Activated naive CD8-positive, alpha-beta T cell treated with anti-CD3 and anti-CD28 coated beads, Interleukin-2, amount 50 U/mL, for 24 hours (primary cell): ENCODE measurements around the gene KCNMB2.

ENCODE experiments used
- ATAC-seq: fragments of 150-1000 bp; cut with Tn5 transposase; one replicate; pipeline ENCODE4 v1.10.0; 2021
- DNase-seq: peaks from one replicate; pipeline ENCODE4 v3.0.0; 2021
- H3K27ac Mint-ChIP-seq: one replicate; pipeline ENCODE4 v1.8.0; 2021; ENCODE audit warnings: mild to moderate bottlenecking, mixed read lengths
- H3K27me3 Mint-ChIP-seq: one replicate; pipeline ENCODE4 v1.8.0; 2021; ENCODE audit warnings: mixed read lengths
- H3K36me3 Mint-ChIP-seq: one replicate; pipeline ENCODE4 v1.8.0; 2021; ENCODE audit warnings: low read depth, mixed read lengths
- H3K4me1 Mint-ChIP-seq: one replicate; pipeline ENCODE4 v1.8.0; 2021; ENCODE audit warnings: mixed read lengths
- H3K4me3 Mint-ChIP-seq: one replicate; pipeline ENCODE4 v1.8.0; 2021; ENCODE audit warnings: mild to moderate bottlenecking, moderate library complexity, mixed read lengths
- H3K9me3 Mint-ChIP-seq: one replicate; pipeline ENCODE4 v1.8.0; 2021; ENCODE audit warnings: mixed read lengths

The KCNMB2 gene

DNA sequence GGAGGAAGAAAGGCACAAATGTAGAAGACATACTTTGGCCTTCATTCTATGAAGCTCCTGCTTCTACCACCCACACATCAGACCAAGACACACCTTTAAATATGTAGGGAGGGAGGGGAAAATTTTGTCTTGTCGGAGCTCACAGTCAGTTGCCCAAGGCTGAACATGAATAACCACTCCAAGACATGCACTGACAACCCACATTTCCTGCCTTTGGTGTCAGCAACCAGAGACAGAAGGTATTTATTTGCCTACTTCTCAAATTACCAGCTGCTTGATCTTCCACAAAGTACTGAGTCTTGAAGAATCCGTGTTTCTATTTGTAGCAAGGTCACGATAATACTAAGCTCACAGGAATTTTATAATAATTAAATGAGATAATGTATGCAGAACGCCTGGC is 169.7 kb downstream of the KCNMB2 start:
- DNase-seq: no peak
- ATAC-seq: no peak

GRCh38 chr3:178706411-178706810 is 170.2 kb downstream of the KCNMB2 start:
- Mint-ChIP-seq H3K36me3 (no peaks in the 10 kb centered on the region), H3K27me3 (no peaks in the 10 kb centered on the region), H3K9me3 (no peaks in the 10 kb centered on the region), H3K4me3 (no peak overlapping the region), H3K4me1 (peaks cover 2% of the 10 kb centered on the region), H3K27ac (no peak overlapping the region)
- no peak for ATAC-seq
- DNase-seq: no peak

More for the DNA sequence above, 169.7 kb downstream of the KCNMB2 start:
- no peak overlapping the region for H3K27ac Mint-ChIP-seq
- no peaks in the 10 kb centered on the region for H3K36me3 Mint-ChIP-seq
- H3K4me3 Mint-ChIP-seq: no peak overlapping the region
- H3K4me1 Mint-ChIP-seq: peaks cover 2% of the 10 kb centered on the region
- no peaks in the 10 kb centered on the region for H3K9me3 Mint-ChIP-seq
- H3K27me3 Mint-ChIP-seq: no peaks in the 10 kb centered on the region

DNA sequence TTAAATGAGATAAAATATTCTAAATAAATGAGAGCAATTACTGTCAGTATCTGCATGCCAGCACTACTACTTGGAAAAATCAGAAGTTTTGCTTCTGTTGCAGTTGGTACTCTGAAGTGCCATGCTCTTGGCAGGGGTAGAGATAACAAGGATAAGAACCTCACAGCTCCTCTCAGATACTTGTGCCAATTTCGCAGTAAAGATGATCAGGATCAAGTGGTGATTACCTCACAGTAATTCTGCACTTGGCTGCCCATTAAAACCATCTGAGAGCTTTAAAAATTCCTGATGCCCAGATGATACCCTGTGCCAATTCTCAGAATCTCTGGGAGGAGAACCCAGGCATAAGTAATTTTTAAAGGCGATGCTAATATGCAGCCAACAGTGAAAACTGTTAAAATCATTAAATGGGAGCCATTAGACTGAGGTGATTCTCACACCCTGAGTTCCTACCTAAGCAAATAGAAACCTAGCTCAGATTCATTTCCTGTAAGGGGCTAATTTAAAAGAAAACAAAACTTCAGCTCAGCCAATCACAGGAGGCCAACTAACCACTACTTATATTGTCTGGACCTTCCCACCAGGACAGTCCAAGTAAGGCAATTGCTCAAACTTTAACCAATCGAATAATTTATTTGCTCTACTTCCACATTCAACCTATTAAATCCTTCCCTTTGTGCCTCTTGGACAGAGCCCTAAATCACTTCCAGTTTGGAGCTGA is 171.2 kb downstream of the KCNMB2 start:
- Mint-ChIP-seq H3K4me3 (no peak overlapping the region), H3K27ac (no peak overlapping the region), H3K4me1 (peaks cover 2% of the 10 kb centered on the region), H3K27me3 (no peaks in the 10 kb centered on the region), H3K9me3 (no peaks in the 10 kb centered on the region), H3K36me3 (no peaks in the 10 kb centered on the region)
- DNase-seq (no peak), ATAC-seq (no peak)

GRCh38 chr3:178709051-178709450 is 172.8 kb downstream of the KCNMB2 start:
- DNase-seq: no peak
- Mint-ChIP-seq H3K9me3 (no peaks in the 10 kb centered on the region), H3K4me3 (no peak overlapping the region), H3K27me3 (no peaks in the 10 kb centered on the region), H3K36me3 (no peaks in the 10 kb centered on the region), H3K4me1 (peaks cover 2% of the 10 kb centered on the region), H3K27ac (no peak overlapping the region)
- ATAC-seq: no peak

DNA sequence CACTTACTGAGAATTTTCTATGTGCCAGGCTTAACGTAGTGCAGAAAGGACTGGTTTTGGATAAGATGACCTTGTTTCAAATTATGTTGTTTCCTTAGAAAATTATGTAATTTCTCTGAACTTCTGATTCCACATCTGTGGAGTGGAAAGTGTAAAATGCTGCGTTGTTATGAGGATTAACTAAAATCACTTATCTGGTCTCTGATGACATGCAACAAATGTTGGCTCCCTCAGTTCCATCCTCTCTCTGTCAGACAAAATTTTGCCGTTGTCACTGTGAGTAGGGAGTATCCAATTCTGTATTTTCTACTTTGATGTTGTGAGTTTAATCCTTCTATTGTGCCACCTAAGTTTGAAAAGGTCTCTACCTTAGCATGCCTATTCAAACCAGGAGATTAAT is 175.5 kb downstream of the KCNMB2 start:
- no peak for ATAC-seq
- H3K27ac Mint-ChIP-seq: no peak overlapping the region

GRCh38 chr3:178712247-178712646 is 176.0 kb downstream of the KCNMB2 start:
- H3K27me3 Mint-ChIP-seq: no peaks in the 10 kb centered on the region
- H3K27ac Mint-ChIP-seq: no peak overlapping the region
- H3K36me3 Mint-ChIP-seq: no peaks in the 10 kb centered on the region
- DNase-seq: no peak
- peaks cover 2% of the 10 kb centered on the region for H3K4me1 Mint-ChIP-seq
- H3K9me3 Mint-ChIP-seq: no peaks in the 10 kb centered on the region
- ATAC-seq: no peak
- H3K4me3 Mint-ChIP-seq: no peak overlapping the region

More for the DNA sequence above, 175.5 kb downstream of the KCNMB2 start:
- DNase-seq: no peak
- Mint-ChIP-seq H3K4me1 (peaks cover 2% of the 10 kb centered on the region), H3K4me3 (no peak overlapping the region), H3K27me3 (no peaks in the 10 kb centered on the region), H3K9me3 (no peaks in the 10 kb centered on the region), H3K36me3 (no peaks in the 10 kb centered on the region)

GRCh38 chr3:178714925-178715832 is 178.9 kb downstream of the KCNMB2 start:
- no peak overlapping the region for H3K27ac Mint-ChIP-seq
- H3K27me3 Mint-ChIP-seq: no peaks in the 10 kb centered on the region
- DNase-seq: no peak
- no peaks in the 10 kb centered on the region for H3K4me1 Mint-ChIP-seq
- no peaks in the 10 kb centered on the region for H3K36me3 Mint-ChIP-seq
- ATAC-seq: no peak
- no peak overlapping the region for H3K4me3 Mint-ChIP-seq
- no peaks in the 10 kb centered on the region for H3K9me3 Mint-ChIP-seq

- Mint-ChIP-seq H3K27me3 (no peaks in the 10 kb centered on the region), H3K4me3 (no peak overlapping the region), H3K4me1 (no peaks in the 10 kb centered on the region), H3K9me3 (peaks cover 3% of the 10 kb centered on the region), H3K27ac (no peak overlapping the region), H3K36me3 (no peaks in the 10 kb centered on the region)
- DNase-seq (no peak), ATAC-seq (no peak)
Measured at GRCh38 chr3:178718995-178719635, 182.9 kb downstream of the KCNMB2 start.

DNA sequence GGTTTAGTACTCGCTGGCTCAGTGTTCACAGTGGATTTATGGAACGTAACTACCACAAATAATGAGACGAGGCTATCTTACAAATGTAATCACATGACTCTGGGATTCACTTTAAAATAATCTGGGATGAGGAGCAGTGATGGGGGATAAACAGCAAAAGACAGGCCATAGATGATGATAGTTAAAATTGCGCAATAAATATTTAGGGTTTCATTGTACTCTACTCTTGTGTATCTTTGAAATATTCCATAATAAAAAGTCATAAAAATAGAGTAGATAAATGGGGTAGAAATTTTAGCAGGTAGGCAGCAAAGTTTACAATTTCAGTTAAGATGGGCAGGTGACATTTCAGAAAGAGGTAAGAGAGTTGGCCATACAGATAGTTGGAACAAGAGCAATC is 196.6 kb downstream of the KCNMB2 start:
- no peak overlapping the region for H3K4me3 Mint-ChIP-seq
- DNase-seq: no peak
- H3K9me3 Mint-ChIP-seq: no peaks in the 10 kb centered on the region
- H3K36me3 Mint-ChIP-seq: no peaks in the 10 kb centered on the region
- ATAC-seq: no peak
- H3K27ac Mint-ChIP-seq: no peak overlapping the region
- H3K4me1 Mint-ChIP-seq: no peaks in the 10 kb centered on the region
- H3K27me3 Mint-ChIP-seq: no peaks in the 10 kb centered on the region

DNA sequence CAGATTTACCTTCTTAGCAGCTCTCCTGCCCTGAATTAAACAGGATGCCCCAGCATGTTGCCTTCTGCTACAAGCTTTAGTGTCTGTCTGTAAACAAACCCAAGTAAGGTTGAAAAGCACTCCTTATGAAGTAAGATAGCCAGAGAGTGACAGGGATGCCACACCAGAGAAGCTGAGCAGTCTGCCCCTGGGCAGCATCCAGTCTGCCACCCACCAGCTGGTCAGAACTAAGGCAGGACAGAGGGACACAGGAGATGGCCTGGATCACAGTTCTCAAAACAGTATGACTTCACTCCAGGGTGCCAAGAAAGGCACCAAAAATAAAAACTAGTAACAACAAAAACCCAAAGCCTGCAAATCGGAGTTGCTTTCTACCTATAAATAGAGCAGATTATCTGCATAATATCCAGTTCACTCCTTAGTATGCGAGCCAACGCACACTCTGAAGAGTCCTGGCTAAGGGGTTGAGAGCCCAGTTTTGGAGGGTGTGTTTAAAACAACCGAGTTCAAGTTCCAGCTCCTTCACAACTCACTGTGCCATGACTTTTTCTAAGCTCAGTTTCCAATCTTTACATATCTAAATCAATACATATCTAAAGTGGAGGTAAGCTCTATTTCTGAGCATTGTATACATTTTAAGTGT is 198.9 kb downstream of the KCNMB2 start:
- Mint-ChIP-seq H3K4me3 (no peak overlapping the region), H3K27me3 (no peaks in the 10 kb centered on the region), H3K36me3 (no peaks in the 10 kb centered on the region), H3K4me1 (no peaks in the 10 kb centered on the region), H3K27ac (no peak overlapping the region), H3K9me3 (no peaks in the 10 kb centered on the region)
- ATAC-seq: no peak
- no peak for DNase-seq

DNA sequence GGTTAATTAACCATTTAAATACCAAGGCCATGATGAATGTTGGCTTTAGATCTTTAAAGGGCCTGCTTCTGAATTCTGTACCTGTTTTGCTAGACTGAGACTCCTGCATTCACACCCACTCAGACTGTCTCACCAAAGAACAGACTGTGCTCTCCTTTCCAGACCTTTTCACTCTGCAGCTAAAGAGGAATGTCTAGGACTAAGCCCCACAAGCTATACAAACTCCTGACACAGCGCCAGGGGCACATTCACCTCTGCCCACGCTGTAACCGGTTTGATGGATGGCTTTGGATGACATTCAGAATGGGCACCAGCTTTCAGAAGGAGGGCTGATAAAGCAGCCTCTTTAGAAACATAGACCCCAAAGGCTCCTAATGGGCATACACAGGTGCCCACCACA is 200.1 kb downstream of the KCNMB2 start:
- ATAC-seq (no peak), DNase-seq (no peak)
- peaks cover 1% of the 10 kb centered on the region for H3K27me3 Mint-ChIP-seq
- H3K4me1 Mint-ChIP-seq: no peaks in the 10 kb centered on the region
- no peaks in the 10 kb centered on the region for H3K9me3 Mint-ChIP-seq
- no peak overlapping the region for H3K27ac Mint-ChIP-seq
- no peak overlapping the region for H3K4me3 Mint-ChIP-seq
- H3K36me3 Mint-ChIP-seq: no peaks in the 10 kb centered on the region

DNA sequence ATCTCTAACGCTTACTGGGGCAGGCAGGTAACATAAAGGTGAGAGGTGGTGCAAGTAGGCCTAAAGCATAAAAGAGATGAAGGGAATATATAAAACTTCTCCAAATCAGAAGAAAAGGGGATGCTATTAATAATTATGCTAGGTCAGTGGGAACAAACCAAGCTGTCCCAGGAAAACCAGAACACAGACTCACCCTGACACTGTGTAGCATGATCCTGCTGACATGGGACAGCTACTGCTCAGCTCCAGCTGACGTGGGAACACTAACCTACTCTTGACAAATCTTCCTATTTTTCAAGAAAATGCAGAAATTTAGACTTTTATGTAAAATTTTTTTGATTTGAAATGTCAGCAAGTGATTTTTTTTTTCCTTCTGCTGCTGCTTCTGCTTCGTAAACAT is 203.5 kb downstream of the KCNMB2 start:
- H3K4me1 Mint-ChIP-seq: no peaks in the 10 kb centered on the region
- H3K27me3 Mint-ChIP-seq: peaks cover 3% of the 10 kb centered on the region
- H3K4me3 Mint-ChIP-seq: no peak overlapping the region
- DNase-seq (no peak), ATAC-seq (no peak)
- H3K9me3 Mint-ChIP-seq: no peaks in the 10 kb centered on the region
- no peaks in the 10 kb centered on the region for H3K36me3 Mint-ChIP-seq
- no peak overlapping the region for H3K27ac Mint-ChIP-seq

GRCh38 chr3:178741020-178741419 is 204.8 kb downstream of the KCNMB2 start:
- no peak overlapping the region for H3K27ac Mint-ChIP-seq

DNA sequence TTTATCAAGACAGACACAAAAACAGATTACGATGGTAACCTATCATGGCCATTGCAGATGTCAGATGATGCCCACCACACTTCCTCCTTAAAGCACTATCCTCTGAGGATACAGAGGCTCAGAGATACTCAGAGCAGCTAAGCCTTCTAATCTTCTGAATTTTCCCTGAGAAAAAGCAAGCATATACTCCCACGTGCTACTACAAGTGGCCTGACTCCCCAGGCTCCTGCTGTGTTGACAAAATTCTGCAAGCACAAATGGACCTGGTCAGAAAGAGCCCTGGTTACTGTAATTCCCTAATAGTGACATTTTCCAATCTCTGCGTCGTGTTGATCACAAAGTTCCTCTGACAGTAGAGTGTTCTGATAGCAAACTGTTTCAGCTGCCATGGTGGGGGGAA is 207.1 kb downstream of the KCNMB2 start:
- Mint-ChIP-seq H3K4me1 (no peaks in the 10 kb centered on the region), H3K36me3 (no peaks in the 10 kb centered on the region), H3K27ac (no peak overlapping the region), H3K4me3 (no peak overlapping the region), H3K9me3 (peaks cover 7% of the 10 kb centered on the region), H3K27me3 (peaks cover 3% of the 10 kb centered on the region)
- no peak for DNase-seq
- ATAC-seq: no peak

More at GRCh38 chr3:178741020-178741419, 204.8 kb downstream of the KCNMB2 start:
- DNase-seq (no peak), ATAC-seq (no peak)
- H3K4me1 Mint-ChIP-seq: no peaks in the 10 kb centered on the region
- H3K36me3 Mint-ChIP-seq: no peaks in the 10 kb centered on the region
- peaks cover 3% of the 10 kb centered on the region for H3K27me3 Mint-ChIP-seq
- no peak overlapping the region for H3K4me3 Mint-ChIP-seq
- no peaks in the 10 kb centered on the region for H3K9me3 Mint-ChIP-seq
